C4-2B (cell line): Measurements from ENCODE around the gene FPR1.

ENCODE experiments used
- ZFX ChIP-seq: fragments of 450-650 bp; IDR thresholded peaks from 2 replicates; pipeline ENCODE4 v1.6.1; 2017
- TF ChIP-seq, protein P1 (sequence below): fragments of 450-650 bp; conservative IDR thresholded peaks from 2 replicates; pipeline ENCODE4 v1.5.1; 2017; ENCODE audit warnings: mild to moderate bottlenecking

DNA sequence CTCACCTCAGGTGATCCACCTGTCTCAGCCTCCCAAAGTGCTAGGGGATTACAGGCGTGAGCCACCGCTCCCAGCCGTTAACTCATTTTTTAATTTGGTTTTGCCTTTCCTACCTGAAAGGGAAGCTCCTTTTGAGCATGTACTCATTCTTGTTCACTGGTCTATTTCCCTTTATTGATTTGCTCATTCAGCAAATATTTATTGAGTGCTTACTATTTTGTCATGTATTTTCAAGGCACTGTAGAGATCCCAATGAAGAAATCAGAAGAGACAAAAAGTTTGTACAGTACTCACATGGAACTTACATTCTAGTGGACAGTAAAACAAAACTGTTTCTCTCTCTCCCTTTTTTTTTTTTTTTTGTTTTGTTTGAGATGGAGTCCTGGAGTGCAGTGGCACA, 44.8 kb downstream of the FPR1 start:
- TF ChIP-seq, protein P1, sequence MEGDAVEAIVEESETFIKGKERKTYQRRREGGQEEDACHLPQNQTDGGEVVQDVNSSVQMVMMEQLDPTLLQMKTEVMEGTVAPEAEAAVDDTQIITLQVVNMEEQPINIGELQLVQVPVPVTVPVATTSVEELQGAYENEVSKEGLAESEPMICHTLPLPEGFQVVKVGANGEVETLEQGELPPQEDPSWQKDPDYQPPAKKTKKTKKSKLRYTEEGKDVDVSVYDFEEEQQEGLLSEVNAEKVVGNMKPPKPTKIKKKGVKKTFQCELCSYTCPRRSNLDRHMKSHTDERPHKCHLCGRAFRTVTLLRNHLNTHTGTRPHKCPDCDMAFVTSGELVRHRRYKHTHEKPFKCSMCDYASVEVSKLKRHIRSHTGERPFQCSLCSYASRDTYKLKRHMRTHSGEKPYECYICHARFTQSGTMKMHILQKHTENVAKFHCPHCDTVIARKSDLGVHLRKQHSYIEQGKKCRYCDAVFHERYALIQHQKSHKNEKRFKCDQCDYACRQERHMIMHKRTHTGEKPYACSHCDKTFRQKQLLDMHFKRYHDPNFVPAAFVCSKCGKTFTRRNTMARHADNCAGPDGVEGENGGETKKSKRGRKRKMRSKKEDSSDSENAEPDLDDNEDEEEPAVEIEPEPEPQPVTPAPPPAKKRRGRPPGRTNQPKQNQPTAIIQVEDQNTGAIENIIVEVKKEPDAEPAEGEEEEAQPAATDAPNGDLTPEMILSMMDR, result no peak
- TF ChIP-seq ZFX, result no peak
